Loucy (cell line): Measurements from ENCODE around the gene LRRN4CL.

Source experiments
- EZH2phosphoT487 ChIP-seq: fragments of 200-600 bp; IDR thresholded peaks from 2 replicates; pipeline ENCODE4 v1.6.1; 2018; ENCODE audit warnings: antibody characterized with exemption, mild to moderate bottlenecking, moderate library complexity, borderline replicate concordance
- TF ChIP-seq, protein P1 (sequence below): fragments of 200-600 bp; sonication (generic); conservative IDR thresholded peaks from 2 replicates; pipeline ENCODE4 v1.5.1; 2014; ENCODE audit warnings: mild to moderate bottlenecking, antibody characterized with exemption, low read length

DNA sequence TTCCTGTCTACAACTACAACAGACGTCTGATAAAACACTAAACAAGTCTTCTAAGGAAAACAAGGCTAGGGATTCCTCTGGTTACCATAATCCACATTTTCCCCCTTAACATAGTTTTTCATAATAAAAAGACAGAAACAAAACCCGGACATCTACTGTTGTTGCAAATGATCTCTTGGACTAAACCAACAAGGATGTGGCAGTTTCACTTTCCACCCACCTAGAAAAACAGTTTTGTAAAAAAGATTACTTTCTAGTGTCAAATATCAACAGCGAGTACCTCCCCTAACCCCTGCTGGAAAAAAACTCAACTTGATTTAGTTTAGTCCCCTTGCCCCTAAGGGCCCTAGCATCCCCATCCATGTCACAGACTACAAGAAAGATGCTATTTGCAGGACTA, 23.5 kb upstream of the LRRN4CL start:
- TF ChIP-seq, protein P1, sequence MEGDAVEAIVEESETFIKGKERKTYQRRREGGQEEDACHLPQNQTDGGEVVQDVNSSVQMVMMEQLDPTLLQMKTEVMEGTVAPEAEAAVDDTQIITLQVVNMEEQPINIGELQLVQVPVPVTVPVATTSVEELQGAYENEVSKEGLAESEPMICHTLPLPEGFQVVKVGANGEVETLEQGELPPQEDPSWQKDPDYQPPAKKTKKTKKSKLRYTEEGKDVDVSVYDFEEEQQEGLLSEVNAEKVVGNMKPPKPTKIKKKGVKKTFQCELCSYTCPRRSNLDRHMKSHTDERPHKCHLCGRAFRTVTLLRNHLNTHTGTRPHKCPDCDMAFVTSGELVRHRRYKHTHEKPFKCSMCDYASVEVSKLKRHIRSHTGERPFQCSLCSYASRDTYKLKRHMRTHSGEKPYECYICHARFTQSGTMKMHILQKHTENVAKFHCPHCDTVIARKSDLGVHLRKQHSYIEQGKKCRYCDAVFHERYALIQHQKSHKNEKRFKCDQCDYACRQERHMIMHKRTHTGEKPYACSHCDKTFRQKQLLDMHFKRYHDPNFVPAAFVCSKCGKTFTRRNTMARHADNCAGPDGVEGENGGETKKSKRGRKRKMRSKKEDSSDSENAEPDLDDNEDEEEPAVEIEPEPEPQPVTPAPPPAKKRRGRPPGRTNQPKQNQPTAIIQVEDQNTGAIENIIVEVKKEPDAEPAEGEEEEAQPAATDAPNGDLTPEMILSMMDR: no peak
- no peak for TF ChIP-seq EZH2phosphoT487
